Measurements from ENCODE around the gene FAM171A2. TPM values are rescaled to one million over a fixed set of nuclear protein-coding genes. Genes with fewer than 3 reads are reported as not detected.

The FAM171A2 gene
- total and polyA plus RNA-seq, 2 of the 4 experiments (the other 2 are of a cell fraction) = 3.2 to 5.9 TPM

- H2BK5ac ChIP-seq (ENCODE audit: low read depth, low read length, poor library complexity, severe bottlenecking) = no peak overlapping the region
- no peak overlapping the region for H3K14ac ChIP-seq (replicated peaks; ENCODE audit: low read depth, low read length)
- in situ Hi-C loops (cut with MboI; ENCODE audit: low sequenced_read_pairs) = no loop called here
- no peak overlapping the region for H4K91ac ChIP-seq (ENCODE audit: insufficient read depth, low read depth, low read length)
- no peaks in the 10 kb centered on the region for H3K9me3 ChIP-seq (ENCODE audit: control insufficient read depth, insufficient read depth, low read length)
- TF ChIP-seq ELK1 (IDR thresholded peaks at IDR 0.05; ENCODE audit: borderline replicate concordance, low read depth, low read length) (no peak), NFE2L2 (IDR thresholded peaks at IDR 0.05; ENCODE audit: low read depth, low read length) (no peak), MAZ (IDR thresholded peaks at IDR 0.05; ENCODE audit: borderline replicate concordance, low read depth, low read length) (no peak), BHLHE40 (IDR thresholded peaks at IDR 0.05; ENCODE audit: low read depth, low read length) (no peak), RCOR1 (IDR thresholded peaks at IDR 0.05; ENCODE audit: insufficient replicate concordance, low read length) (no peak), RFX5 (IDR thresholded peaks at IDR 0.05; ENCODE audit: low read depth, low read length) (no peak), SMC3 (IDR thresholded peaks at IDR 0.05; ENCODE audit: low read depth, low read length) (no peak), MAFK (IDR thresholded peaks at IDR 0.05; ENCODE audit: low read depth, low read length) (no peak), CHD1 (IDR thresholded peaks at IDR 0.05; ENCODE audit: low read depth, low read length) (no peak), FOS (IDR thresholded peaks at IDR 0.05; ENCODE audit: low read depth, low read length) (no peak)
- TF ChIP-seq, protein P1, sequence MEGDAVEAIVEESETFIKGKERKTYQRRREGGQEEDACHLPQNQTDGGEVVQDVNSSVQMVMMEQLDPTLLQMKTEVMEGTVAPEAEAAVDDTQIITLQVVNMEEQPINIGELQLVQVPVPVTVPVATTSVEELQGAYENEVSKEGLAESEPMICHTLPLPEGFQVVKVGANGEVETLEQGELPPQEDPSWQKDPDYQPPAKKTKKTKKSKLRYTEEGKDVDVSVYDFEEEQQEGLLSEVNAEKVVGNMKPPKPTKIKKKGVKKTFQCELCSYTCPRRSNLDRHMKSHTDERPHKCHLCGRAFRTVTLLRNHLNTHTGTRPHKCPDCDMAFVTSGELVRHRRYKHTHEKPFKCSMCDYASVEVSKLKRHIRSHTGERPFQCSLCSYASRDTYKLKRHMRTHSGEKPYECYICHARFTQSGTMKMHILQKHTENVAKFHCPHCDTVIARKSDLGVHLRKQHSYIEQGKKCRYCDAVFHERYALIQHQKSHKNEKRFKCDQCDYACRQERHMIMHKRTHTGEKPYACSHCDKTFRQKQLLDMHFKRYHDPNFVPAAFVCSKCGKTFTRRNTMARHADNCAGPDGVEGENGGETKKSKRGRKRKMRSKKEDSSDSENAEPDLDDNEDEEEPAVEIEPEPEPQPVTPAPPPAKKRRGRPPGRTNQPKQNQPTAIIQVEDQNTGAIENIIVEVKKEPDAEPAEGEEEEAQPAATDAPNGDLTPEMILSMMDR (conservative IDR thresholded peaks at IDR 0.05; ENCODE audit: low read depth, low read length) = no peak
- TF ChIP-seq, protein P2, sequence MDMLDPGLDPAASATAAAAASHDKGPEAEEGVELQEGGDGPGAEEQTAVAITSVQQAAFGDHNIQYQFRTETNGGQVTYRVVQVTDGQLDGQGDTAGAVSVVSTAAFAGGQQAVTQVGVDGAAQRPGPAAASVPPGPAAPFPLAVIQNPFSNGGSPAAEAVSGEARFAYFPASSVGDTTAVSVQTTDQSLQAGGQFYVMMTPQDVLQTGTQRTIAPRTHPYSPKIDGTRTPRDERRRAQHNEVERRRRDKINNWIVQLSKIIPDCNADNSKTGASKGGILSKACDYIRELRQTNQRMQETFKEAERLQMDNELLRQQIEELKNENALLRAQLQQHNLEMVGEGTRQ (IDR thresholded peaks at IDR 0.05; ENCODE audit: low read depth, low read length) = no peak
- no peaks in the 10 kb centered on the region for H4K20me1 ChIP-seq (ENCODE audit: insufficient read depth, low read length)
- DNase-seq (no peak), ATAC-seq (ENCODE audit: low read depth) (peak; percentile 68)
- 0% methylated on average over 1 of the region's 26 CpGs; no CpG with 5 or more reads in 1 of the 2 experiments for WGBS, 2 experiments (ENCODE audit: extremely low coverage in 2 of 2, insufficient read length in 1 of 2)
- CTCF ChIA-PET = no interaction called here
- no peak overlapping the region for H3K18ac ChIP-seq (ENCODE audit: low read depth, low read length)
- H3K56ac ChIP-seq (ENCODE audit: extremely low read depth, insufficient read depth, low read length) = no peak overlapping the region
- H2AK9ac ChIP-seq (replicated peaks; ENCODE audit: low read depth, low read length, poor library complexity) = no peak overlapping the region
- no peak overlapping the region for H4K5ac ChIP-seq (ENCODE audit: low read depth, low read length)
- no peak overlapping the region for H3K27ac ChIP-seq (ENCODE audit: insufficient read depth, low read length)
- dilution Hi-C loops (cut with HindIII; ENCODE audit: low sequenced_read_pairs, unreplicated experiment) = no loop called here
- peak overlapping the region; percentile 89 for H3K4me2 ChIP-seq (ENCODE audit: low read depth, low read length)
- H2AK5ac ChIP-seq (ENCODE audit: low read depth, low read length) = no peak overlapping the region
- H2BK15ac ChIP-seq (ENCODE audit: low read depth, low read length) = no peak overlapping the region
- no TSS peak for BruUV-seq (replicated peaks)
- no peak overlapping the region for H2BK20ac ChIP-seq (ENCODE audit: low read depth, low read length)
- POLR2A ChIA-PET (ENCODE audit: unreplicated experiment) = no interaction called here
- no peak overlapping the region for H3K23ac ChIP-seq (ENCODE audit: low read depth, low read length)
- no peaks in the 10 kb centered on the region for H3K79me1 ChIP-seq (ENCODE audit: low read depth in 1 of 2, low read length in 2 of 2)
- no peaks in the 10 kb centered on the region for H3K9me1 ChIP-seq (ENCODE audit: insufficient read depth, low read length)
- peaks cover 45% of the 10 kb centered on the region for H3K27me3 ChIP-seq (ENCODE audit: control insufficient read depth, insufficient read depth, low read length)
- no peak overlapping the region for H4K8ac ChIP-seq (ENCODE audit: low read depth in 2 of 2, low read length in 2 of 2)
- peak overlapping the region; percentile 70 for H2AFZ ChIP-seq (replicated peaks; ENCODE audit: low read length, poor library complexity)
- no peaks in the 10 kb centered on the region for H3K36me3 ChIP-seq (ENCODE audit: control insufficient read depth, insufficient read depth, low read length)
- no peak overlapping the region for H2BK120ac ChIP-seq (ENCODE audit: low read depth, low read length)
- intact Hi-C loops (cut with micrococcal nuclease) = loop anchor here (5.0 kb wide), 1 partner anchor 85 kb away; no protein-coding TSS in a partner anchor
- peaks cover 4% of the 10 kb centered on the region; the same call in 1 of the 2 replicates for H3K4me1 ChIP-seq (ENCODE audit: control insufficient read depth, insufficient read depth, low read length)
- H3K4ac ChIP-seq (ENCODE audit: low read depth, low read length) = no peak overlapping the region
- peak overlapping the region; percentile 41 for H3K4me3 ChIP-seq (ENCODE audit: insufficient read depth, low read depth, low read length)
- no peak overlapping the region for H3K9ac ChIP-seq (ENCODE audit: low read depth, low read length)
Measured at GRCh38 chr17:44307387-44308186, 56.1 kb downstream of the FAM171A2 start.

Measured in IMR-90 (cell line).